ENCODE data around the gene DNM3. TPM values are rescaled to one million over a fixed set of nuclear protein-coding genes. Genes with fewer than 3 reads are reported as not detected.

The DNM3 gene
- total and polyA plus RNA-seq, 2 of the 8 experiments (the other 6 are each of a cell fraction or from before 2014, with no cell fraction given): 2.0 to 8.5 TPM

- no peak overlapping the region for H2BK5ac ChIP-seq (ENCODE audit: low read depth, low read length)
- H2BK120ac ChIP-seq (replicated peaks; ENCODE audit: low read depth, low read length): no peak overlapping the region
- H4K91ac ChIP-seq (replicated peaks; ENCODE audit: insufficient read length, low read length): no peak overlapping the region
- POLR2A ChIA-PET (ENCODE audit: partially characterized antibody): no interaction called here
- no peaks in the 10 kb centered on the region for H4K20me1 ChIP-seq (replicated peaks in 1 of 2; ENCODE audit: control insufficient read depth in 1 of 2, insufficient read depth in 2 of 2, low read length in 2 of 2)
- H2BK12ac ChIP-seq (ENCODE audit: low read depth, low read length): no peak overlapping the region
- CTCF ChIA-PET (ENCODE audit: partially characterized antibody): interaction anchor here (0.6 to 3.3 kb wide), 6 partner anchors 21 to 269 kb away, joined by 3 to 14 read pairs (median 4); no protein-coding TSS in a partner anchor
- H3K4me3 ChIP-seq (ENCODE audit: extremely low read depth in 1 of 4, insufficient read depth in 2 of 4, low read depth in 3 of 4, low read length in 4 of 4): no peak overlapping the region
- H3K18ac ChIP-seq (ENCODE audit: extremely low read depth, low read length): no peak overlapping the region
- H3K23me2 ChIP-seq (ENCODE audit: low read depth, low read length): no peaks in the 10 kb centered on the region
- no peaks in the 10 kb centered on the region for H3K9me3 ChIP-seq (ENCODE audit: insufficient read depth in 2 of 2, low read depth in 1 of 2, low read length in 1 of 2)
- no peak overlapping the region for H3K27ac ChIP-seq (ENCODE audit: low read depth, low read length)
- H3K9ac ChIP-seq (replicated peaks in 1 of 4; ENCODE audit: extremely low read depth in 1 of 4, low read depth in 3 of 4, low read length in 3 of 4): no peak overlapping the region
- no peak for DNase-seq (ENCODE audit: low read depth in 1 of 2, low spot score in 2 of 2)
- H2BK20ac ChIP-seq (ENCODE audit: low read length): no peak overlapping the region
- H2BK15ac ChIP-seq (ENCODE audit: low read length): no peak overlapping the region
- H3K4me1 ChIP-seq (replicated peaks in 1 of 4; ENCODE audit: control insufficient read depth in 3 of 4, insufficient read depth in 4 of 4, low read length in 3 of 4): no peaks in the 10 kb centered on the region
- no peaks in the 10 kb centered on the region for H3K79me1 ChIP-seq (ENCODE audit: low read depth, low read length)
- no peak overlapping the region for H3K56ac ChIP-seq (replicated peaks; ENCODE audit: insufficient read length, low read depth, low read length)
- no peaks in the 10 kb centered on the region for H3K79me2 ChIP-seq (ENCODE audit: control insufficient read depth in 1 of 2, insufficient read depth in 2 of 2, low read length in 2 of 2)
- no peaks in the 10 kb centered on the region for H3K27me3 ChIP-seq (replicated peaks in 1 of 4; ENCODE audit: control insufficient read depth in 3 of 4, extremely low read depth in 1 of 4, insufficient read depth in 3 of 4, low read length in 3 of 4)
- H3K14ac ChIP-seq (ENCODE audit: insufficient read length): no peak overlapping the region
- no peak overlapping the region for H2AFZ ChIP-seq (ENCODE audit: low read length)
- H3K36me3 ChIP-seq (ENCODE audit: control insufficient read depth in 2 of 4, insufficient read depth in 4 of 4, low read length in 3 of 4): no peaks in the 10 kb centered on the region
- no peak overlapping the region for H3K23ac ChIP-seq (ENCODE audit: insufficient read length)
- H4K8ac ChIP-seq (ENCODE audit: extremely low read depth, insufficient read depth, low read length): no peak overlapping the region
- no peak overlapping the region for H3K4ac ChIP-seq (replicated peaks; ENCODE audit: insufficient read length, low read depth, low read length)
- no peak overlapping the region for H3K4me2 ChIP-seq (ENCODE audit: insufficient read depth in 1 of 2, low read depth in 2 of 2, low read length in 2 of 2)
- H2AK5ac ChIP-seq (ENCODE audit: low read depth, low read length): no peak overlapping the region
- no peak overlapping the region for H4K5ac ChIP-seq (ENCODE audit: insufficient read length, low read depth, low read length)
- no peak for FAIRE-seq
- TF ChIP-seq RFX5 (IDR thresholded peaks at IDR 0.05; ENCODE audit: borderline replicate concordance, low read depth, low read length) (no peak), TBP (IDR thresholded peaks at IDR 0.05; ENCODE audit: low read depth, low read length) (no peak), TAF1 (IDR thresholded peaks at IDR 0.05; ENCODE audit: low read depth, low read length) (no peak), CBX5 (IDR thresholded peaks at IDR 0.05; ENCODE audit: low read depth, low read length) (no peak), RBBP5 (IDR thresholded peaks at IDR 0.05; ENCODE audit: borderline replicate concordance, low read depth, low read length) (no peak), EZH2 (IDR thresholded peaks at IDR 0.05; ENCODE audit: low read depth, low read length, severe bottlenecking) (no peak), CHD1 (IDR thresholded peaks at IDR 0.05; ENCODE audit: low read depth, low read length) (no peak), JUN (IDR thresholded peaks at IDR 0.05; ENCODE audit: low read depth, low read length) (no peak), CTBP2 (IDR thresholded peaks at IDR 0.05; ENCODE audit: borderline replicate concordance, insufficient read depth, insufficient read length, low read length) (no peak), BACH1 (IDR thresholded peaks at IDR 0.05; ENCODE audit: low read length) (no peak), POLR2A (IDR thresholded peaks at IDR 0.05; ENCODE audit: control extremely low read depth in 1 of 2, low read depth in 2 of 2, low read length in 2 of 2) (no peak), SUZ12 (IDR thresholded peaks at IDR 0.05; ENCODE audit: low read length) (no peak), PHF8 (conservative IDR thresholded peaks at IDR 0.05; ENCODE audit: low read depth, low read length) (no peak), RAD21 (IDR thresholded peaks at IDR 0.05 in 1 of 2, conservative IDR thresholded peaks at IDR 0.05 in 1 of 2; ENCODE audit: low read depth in 2 of 2, low read length in 2 of 2) (no peak), MAFK (IDR thresholded peaks at IDR 0.05; ENCODE audit: low read depth, low read length) (no peak), HDAC6 (IDR thresholded peaks at IDR 0.05; ENCODE audit: low read depth, low read length) (no peak), SRF (IDR thresholded peaks at IDR 0.05; ENCODE audit: low read depth, low read length) (no peak)
Observed at GRCh38 chr1:172070055-172070454, 228.8 kb downstream of the DNM3 start.

Data from H1 (cell line).